ENCODE data around the gene RIPK1. TPM values are rescaled to one million over a fixed set of nuclear protein-coding genes. Genes with fewer than 3 reads are reported as not detected.

Gene RIPK1
- total and polyA plus RNA-seq, 10 of the 15 experiments (the other 5 are each of a cell fraction or from before 2014, with no cell fraction given) = 1.6 to 11.2 (median 6.3) TPM

DNA sequence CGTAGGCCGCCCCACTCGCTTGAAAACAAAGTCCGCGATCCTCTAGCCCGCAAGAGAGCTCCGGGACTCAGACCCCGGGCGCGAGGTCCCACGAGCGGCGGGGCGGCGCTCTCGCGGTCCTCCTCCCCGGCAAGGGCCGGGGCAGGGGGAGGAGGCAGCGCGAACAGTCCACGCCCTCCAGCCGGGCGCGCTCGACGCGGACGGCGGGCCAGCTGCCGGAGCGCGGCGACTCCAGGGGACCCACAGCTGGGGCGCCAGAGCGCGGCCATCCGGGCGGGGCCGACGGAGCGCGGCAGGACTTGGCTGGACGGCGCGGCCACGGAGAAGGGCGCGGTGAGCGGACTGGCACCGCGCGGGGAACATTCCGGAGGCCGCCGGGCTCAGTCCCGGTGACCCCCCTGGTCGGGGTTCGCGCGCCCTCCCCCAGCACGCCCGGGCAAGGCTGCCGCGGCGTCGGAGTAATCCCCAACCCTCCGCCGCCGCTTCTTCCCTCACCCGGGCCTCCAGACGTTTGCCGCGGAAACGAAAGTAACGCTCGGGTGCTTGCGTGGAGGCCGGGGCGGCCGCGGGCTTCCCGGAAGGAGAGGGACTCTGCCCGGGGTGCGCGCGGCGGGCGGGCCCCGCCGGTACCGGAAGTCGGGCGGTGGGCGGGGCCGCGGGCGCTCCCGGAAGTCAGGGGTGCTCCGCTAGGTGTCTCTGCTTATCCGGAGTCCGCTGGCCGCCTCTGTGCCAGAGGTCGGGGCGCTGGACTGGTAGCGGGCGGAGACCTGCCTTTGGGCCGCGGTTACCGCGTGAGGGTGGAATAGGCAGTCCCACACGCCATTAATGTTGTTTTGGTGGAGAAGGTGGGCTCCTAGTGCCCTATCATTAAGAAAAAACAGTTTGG lies at the start of gene RIPK1 (continued):
- TF ChIP-seq, protein P1, sequence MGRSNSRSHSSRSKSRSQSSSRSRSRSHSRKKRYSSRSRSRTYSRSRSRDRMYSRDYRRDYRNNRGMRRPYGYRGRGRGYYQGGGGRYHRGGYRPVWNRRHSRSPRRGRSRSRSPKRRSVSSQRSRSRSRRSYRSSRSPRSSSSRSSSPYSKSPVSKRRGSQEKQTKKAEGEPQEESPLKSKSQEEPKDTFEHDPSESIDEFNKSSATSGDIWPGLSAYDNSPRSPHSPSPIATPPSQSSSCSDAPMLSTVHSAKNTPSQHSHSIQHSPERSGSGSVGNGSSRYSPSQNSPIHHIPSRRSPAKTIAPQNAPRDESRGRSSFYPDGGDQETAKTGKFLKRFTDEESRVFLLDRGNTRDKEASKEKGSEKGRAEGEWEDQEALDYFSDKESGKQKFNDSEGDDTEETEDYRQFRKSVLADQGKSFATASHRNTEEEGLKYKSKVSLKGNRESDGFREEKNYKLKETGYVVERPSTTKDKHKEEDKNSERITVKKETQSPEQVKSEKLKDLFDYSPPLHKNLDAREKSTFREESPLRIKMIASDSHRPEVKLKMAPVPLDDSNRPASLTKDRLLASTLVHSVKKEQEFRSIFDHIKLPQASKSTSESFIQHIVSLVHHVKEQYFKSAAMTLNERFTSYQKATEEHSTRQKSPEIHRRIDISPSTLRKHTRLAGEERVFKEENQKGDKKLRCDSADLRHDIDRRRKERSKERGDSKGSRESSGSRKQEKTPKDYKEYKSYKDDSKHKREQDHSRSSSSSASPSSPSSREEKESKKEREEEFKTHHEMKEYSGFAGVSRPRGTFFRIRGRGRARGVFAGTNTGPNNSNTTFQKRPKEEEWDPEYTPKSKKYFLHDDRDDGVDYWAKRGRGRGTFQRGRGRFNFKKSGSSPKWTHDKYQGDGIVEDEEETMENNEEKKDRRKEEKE (IDR thresholded peaks at IDR 0.05) = no peak
- TF ChIP-seq ZNF274 (IDR thresholded peaks at IDR 0.05; ENCODE audit: insufficient read depth, insufficient read length) (no peak), ASH2L (IDR thresholded peaks at IDR 0.05; ENCODE audit: borderline replicate concordance, low read depth) (no peak; the same call in 1 of the 2 replicates), PML (IDR thresholded peaks at IDR 0.05; ENCODE audit: low read length) (peak; percentile 89), TAF1 (IDR thresholded peaks at IDR 0.05; ENCODE audit: borderline replicate concordance, low read depth, low read length) (peak; percentile 73), RELA (IDR thresholded peaks at IDR 0.05; ENCODE audit: borderline replicate concordance, partially characterized antibody) (no peak), MTA3 (IDR thresholded peaks at IDR 0.05; ENCODE audit: borderline replicate concordance, low read length) (no peak), NFYB (IDR thresholded peaks at IDR 0.05; ENCODE audit: insufficient read depth, low read depth, low read length) (no peak), NFXL1 (IDR thresholded peaks at IDR 0.05; ENCODE audit: borderline replicate concordance) (peak; percentile 29; the same call in 1 of the 2 replicates), BMI1 (IDR thresholded peaks at IDR 0.05; ENCODE audit: borderline replicate concordance) (no peak), CHD1 (IDR thresholded peaks at IDR 0.05; ENCODE audit: low read depth, low read length) (0 out of 2 replicates have a peak, but pooled peaks have one; percentile 61), IKZF1 (conservative IDR thresholded peaks at IDR 0.05) (peak; percentile 100), RUNX3 (IDR thresholded peaks at IDR 0.05; ENCODE audit: low read length) (peak; percentile 53), RFX5 (IDR thresholded peaks at IDR 0.05; ENCODE audit: low read depth, low read length) (no peak), PAX5 (IDR thresholded peaks at IDR 0.05; ENCODE audit: borderline replicate concordance, low read depth, low read length) (peak; percentile 90), HDAC2 (IDR thresholded peaks at IDR 0.05) (no peak), WRNIP1 (IDR thresholded peaks at IDR 0.05; ENCODE audit: borderline replicate concordance, low read depth, low read length) (no peak), HDAC6 (IDR thresholded peaks at IDR 0.05; ENCODE audit: unreplicated experiment) (peak; percentile 27), ZBED1 (IDR thresholded peaks at IDR 0.05; ENCODE audit: borderline replicate concordance) (peak; percentile 12; the same call in 1 of the 2 replicates), CBX5 (IDR thresholded peaks at IDR 0.05; ENCODE audit: low read depth) (no peak), HDGF (IDR thresholded peaks at IDR 0.05) (no peak), SPI1 (IDR thresholded peaks at IDR 0.05; ENCODE audit: borderline replicate concordance, insufficient read depth, low read depth, low read length) (no peak)
- TF ChIP-seq, protein P2, sequence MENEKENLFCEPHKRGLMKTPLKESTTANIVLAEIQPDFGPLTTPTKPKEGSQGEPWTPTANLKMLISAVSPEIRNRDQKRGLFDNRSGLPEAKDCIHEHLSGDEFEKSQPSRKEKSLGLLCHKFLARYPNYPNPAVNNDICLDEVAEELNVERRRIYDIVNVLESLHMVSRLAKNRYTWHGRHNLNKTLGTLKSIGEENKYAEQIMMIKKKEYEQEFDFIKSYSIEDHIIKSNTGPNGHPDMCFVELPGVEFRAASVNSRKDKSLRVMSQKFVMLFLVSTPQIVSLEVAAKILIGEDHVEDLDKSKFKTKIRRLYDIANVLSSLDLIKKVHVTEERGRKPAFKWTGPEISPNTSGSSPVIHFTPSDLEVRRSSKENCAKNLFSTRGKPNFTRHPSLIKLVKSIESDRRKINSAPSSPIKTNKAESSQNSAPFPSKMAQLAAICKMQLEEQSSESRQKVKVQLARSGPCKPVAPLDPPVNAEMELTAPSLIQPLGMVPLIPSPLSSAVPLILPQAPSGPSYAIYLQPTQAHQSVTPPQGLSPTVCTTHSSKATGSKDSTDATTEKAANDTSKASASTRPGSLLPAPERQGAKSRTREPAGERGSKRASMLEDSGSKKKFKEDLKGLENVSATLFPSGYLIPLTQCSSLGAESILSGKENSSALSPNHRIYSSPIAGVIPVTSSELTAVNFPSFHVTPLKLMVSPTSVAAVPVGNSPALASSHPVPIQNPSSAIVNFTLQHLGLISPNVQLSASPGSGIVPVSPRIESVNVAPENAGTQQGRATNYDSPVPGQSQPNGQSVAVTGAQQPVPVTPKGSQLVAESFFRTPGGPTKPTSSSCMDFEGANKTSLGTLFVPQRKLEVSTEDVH (IDR thresholded peaks at IDR 0.05; ENCODE audit: low read depth, partially characterized antibody) = no peak
- TF ChIP-seq, protein P3, sequence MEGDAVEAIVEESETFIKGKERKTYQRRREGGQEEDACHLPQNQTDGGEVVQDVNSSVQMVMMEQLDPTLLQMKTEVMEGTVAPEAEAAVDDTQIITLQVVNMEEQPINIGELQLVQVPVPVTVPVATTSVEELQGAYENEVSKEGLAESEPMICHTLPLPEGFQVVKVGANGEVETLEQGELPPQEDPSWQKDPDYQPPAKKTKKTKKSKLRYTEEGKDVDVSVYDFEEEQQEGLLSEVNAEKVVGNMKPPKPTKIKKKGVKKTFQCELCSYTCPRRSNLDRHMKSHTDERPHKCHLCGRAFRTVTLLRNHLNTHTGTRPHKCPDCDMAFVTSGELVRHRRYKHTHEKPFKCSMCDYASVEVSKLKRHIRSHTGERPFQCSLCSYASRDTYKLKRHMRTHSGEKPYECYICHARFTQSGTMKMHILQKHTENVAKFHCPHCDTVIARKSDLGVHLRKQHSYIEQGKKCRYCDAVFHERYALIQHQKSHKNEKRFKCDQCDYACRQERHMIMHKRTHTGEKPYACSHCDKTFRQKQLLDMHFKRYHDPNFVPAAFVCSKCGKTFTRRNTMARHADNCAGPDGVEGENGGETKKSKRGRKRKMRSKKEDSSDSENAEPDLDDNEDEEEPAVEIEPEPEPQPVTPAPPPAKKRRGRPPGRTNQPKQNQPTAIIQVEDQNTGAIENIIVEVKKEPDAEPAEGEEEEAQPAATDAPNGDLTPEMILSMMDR (IDR thresholded peaks at IDR 0.05 in 2 of 3, conservative IDR thresholded peaks at IDR 0.05 in 1 of 3; ENCODE audit: control insufficient read depth in 2 of 3, extremely low read depth in 1 of 3, insufficient read depth in 1 of 3, low read depth in 3 of 3, low read length in 3 of 3) = peak; percentile 23 to 62 (median 35); a peak in 5 of 6 replicates

Measured in GM12878 (cell line).